Naive thymus-derived CD4-positive, alpha-beta T cell (primary cell): ENCODE results near the gene SHISA5. TPM values are rescaled to one million over a fixed set of nuclear protein-coding genes. Genes with fewer than 3 reads are reported as not detected.

Experiments used
- ATAC-seq: fragments of 150-1000 bp; cut with Tn5 transposase; 2 replicates; pipeline ENCODE4 v1.10.0; 2021; ENCODE audit warnings: mild to moderate bottlenecking, moderate library complexity
- CTCF ChIA-PET: fragments of 350-600 bp; sonication (Branson Sonifier 250); formaldehyde crosslinking; loops from one replicate; lab custom pipeline; 2021; ENCODE audit warnings: antibody characterized with exemption; lab: Charles Lee
- POLR2A ChIA-PET: fragments of 350-600 bp; sonication (Branson Sonifier 250); formaldehyde crosslinking; loops from one replicate; lab custom pipeline; 2021; ENCODE audit warnings: antibody characterized with exemption, inconsistent platforms; lab: Charles Lee
- DNase-seq, 9 donors: peaks; one replicate each; pipeline versions ENCODE4 v3.0.0 to v3.0.0-alpha.2; 2020 to 2022; ENCODE audit warnings: mixed read lengths in 1 of 9
- H3K27ac ChIP-seq: one replicate; pipeline ENCODE4 v1.7.0; 2013; ENCODE audit warnings: mild to moderate bottlenecking, low read depth, low read length, moderate library complexity
- H3K27me3 ChIP-seq, 2 donors: one replicate each; pipeline ENCODE4 v1.7.0; 2013; ENCODE audit warnings: low read length in 2 of 2, mild to moderate bottlenecking in 2 of 2, moderate library complexity in 2 of 2; ENCODE audit not compliant: control insufficient read depth in 2 of 2, insufficient read depth in 2 of 2
- H3K36me3 ChIP-seq, 3 experiments: 1 replicate in 2 of 3; 2 replicates in 1 of 3; pipeline ENCODE4 v1.7.0; 2013; ENCODE audit warnings: low read length in 3 of 3, mild to moderate bottlenecking in 3 of 3, moderate library complexity in 1 of 3; ENCODE audit not compliant: insufficient read depth in 3 of 3, control insufficient read depth in 2 of 3
- H3K4me1 ChIP-seq, 2 donors: one replicate each; pipeline ENCODE4 v1.7.0; 2013; ENCODE audit warnings: low read length in 2 of 2, mild to moderate bottlenecking in 2 of 2, moderate library complexity in 1 of 2; ENCODE audit not compliant: control insufficient read depth in 2 of 2, insufficient read depth in 2 of 2
- H3K4me3 ChIP-seq: 2 replicates; pipeline ENCODE4 v1.7.0; 2013; ENCODE audit warnings: mild to moderate bottlenecking, low read length
- H3K9me3 ChIP-seq, 3 experiments: 1 replicate in 2 of 3; 2 replicates in 1 of 3; pipeline ENCODE4 v1.7.0; 2013; ENCODE audit warnings: low read length in 3 of 3; ENCODE audit not compliant: control insufficient read depth in 2 of 3
- H3K27ac Mint-ChIP-seq, 9 donors: one replicate each; pipeline ENCODE4 v1.8.0; 2020 to 2022; ENCODE audit warnings: mixed read lengths in 9 of 9, mild to moderate bottlenecking in 8 of 9, moderate library complexity in 5 of 9, inconsistent platforms in 2 of 9
- H3K27me3 Mint-ChIP-seq, 5 donors: one replicate each; pipeline ENCODE4 v1.8.0; 2021 to 2022; ENCODE audit warnings: mixed read lengths in 5 of 5, mild to moderate bottlenecking in 1 of 5
- H3K36me3 Mint-ChIP-seq, 5 donors: one replicate each; pipeline ENCODE4 v1.8.0; 2020 to 2022; ENCODE audit warnings: mixed read lengths in 5 of 5, mild to moderate bottlenecking in 3 of 5, inconsistent platforms in 1 of 5
- H3K4me1 Mint-ChIP-seq, 7 donors: one replicate each; pipeline ENCODE4 v1.8.0; 2020 to 2022; ENCODE audit warnings: mixed read lengths in 7 of 7, mild to moderate bottlenecking in 3 of 7, inconsistent platforms in 1 of 7
- H3K4me3 Mint-ChIP-seq, 10 donors: one replicate each; pipeline ENCODE4 v1.8.0; 2020 to 2022; ENCODE audit warnings: mild to moderate bottlenecking in 10 of 10, mixed read lengths in 10 of 10, moderate library complexity in 6 of 10, inconsistent platforms in 2 of 10
- H3K9me3 Mint-ChIP-seq, 11 donors: one replicate each; pipeline ENCODE4 v1.8.0; 2020 to 2022; ENCODE audit warnings: mixed read lengths in 11 of 11, mild to moderate bottlenecking in 4 of 11, inconsistent platforms in 1 of 11, moderate library complexity in 1 of 11
- intact Hi-C, 2 donors: fragments of 100-400 bp; cut with micrococcal nuclease; formaldehyde crosslinking; loops; one replicate each; pipeline ENCODE4 v1.15.1; 2023
- polyA plus RNA-seq, 2 donors: library from polyadenylated mRNA; unstranded; fragments of 300-500 nt; fragmentation: Illumina TruSeq; gene quantifications; one replicate each; pipeline ENCODE4 v1.2.3, GENCODE V29; 2021
- total RNA-seq, 6 experiments: library from RNA in 5 of 6; stranded (reverse) in 5 of 6; gene quantifications; 1 replicate in 5 of 6; 2 replicates in 1 of 6; pipeline ENCODE4 v1.2.3 and lab custom pipeline; 2021 to 2026

SHISA5 gene
- total and polyA plus RNA-seq, 7 experiments from 2014 or later = 147 to 383 (median 191) TPM

- Mint-ChIP-seq H3K9me3 (no peaks in the 10 kb centered on the region), H3K27ac (peak overlapping the region; percentile 33 to 90 (median 75)), H3K4me1 (peaks cover 34 to 64% (median 54%) of the 10 kb centered on the region in 7 donors), H3K4me3 (peak overlapping the region; percentile 15 to 87 (median 82)), H3K27me3 (no peaks in the 10 kb centered on the region), H3K36me3 (peaks cover 0 to 26% (median 13%) of the 10 kb centered on the region in 5 donors)
- CTCF ChIA-PET = interaction anchor here (1.4 kb wide), 1 partner anchor 101 kb away, joined by 5 read pairs; no protein-coding TSS in a partner anchor
- H3K9me3 ChIP-seq = no peaks in the 10 kb centered on the region
- H3K36me3 ChIP-seq = peaks cover 0 to 7% (median 0%) of the 10 kb centered on the region in 3 experiments
- DNase-seq (no peak), ATAC-seq (no peak)
- intact Hi-C loops = no loop called here
- no peak overlapping the region for H3K4me3 ChIP-seq
- POLR2A ChIA-PET = interaction anchor here (1.1 kb wide), 1 partner anchor 13 kb away, joined by 4 read pairs; no protein-coding TSS in a partner anchor
- peak overlapping the region; percentile 5 for H3K27ac ChIP-seq
- no peaks in the 10 kb centered on the region for H3K27me3 ChIP-seq
- H3K4me1 ChIP-seq = peaks cover 20 to 31% of the 10 kb centered on the region in 2 donors
These were observed 1.9 kb downstream of the SHISA5 start for GRCh38 chr3:48502121-48502520.

GRCh38 chr3:48501196-48501595 is 2.8 kb downstream of the SHISA5 start:
- Histone ChIP-seq H3K27ac (no peak overlapping the region), H3K4me3 (no peak overlapping the region), H3K9me3 (no peaks in the 10 kb centered on the region), H3K36me3 (peaks cover 0 to 7% (median 0%) of the 10 kb centered on the region in 3 experiments), H3K4me1 (peaks cover 18 to 25% of the 10 kb centered on the region in 2 donors), H3K27me3 (no peaks in the 10 kb centered on the region)
- Mint-ChIP-seq H3K27ac (peak overlapping the region in 7 of 9 donors; percentile 13 to 90 (median 47)), H3K4me1 (peaks cover 24 to 55% (median 46%) of the 10 kb centered on the region in 7 donors), H3K9me3 (no peaks in the 10 kb centered on the region), H3K27me3 (no peaks in the 10 kb centered on the region), H3K36me3 (peaks cover 0 to 26% (median 13%) of the 10 kb centered on the region in 5 donors), H3K4me3 (peak overlapping the region in 1 of 10 donors; percentile 52)
- CTCF ChIA-PET = interaction anchor here (1.4 kb wide), 1 partner anchor 100 kb away, joined by 5 read pairs; no protein-coding TSS in a partner anchor
- POLR2A ChIA-PET = interaction anchor here (1.1 kb wide), 1 partner anchor 12 kb away, joined by 4 read pairs; no protein-coding TSS in a partner anchor
- intact Hi-C loops = no loop called here
- ATAC-seq = no peak
- DNase-seq = no peak

- Histone ChIP-seq H3K4me1 (peaks cover 18 to 25% of the 10 kb centered on the region in 2 donors), H3K9me3 (no peaks in the 10 kb centered on the region), H3K27me3 (no peaks in the 10 kb centered on the region), H3K27ac (no peak overlapping the region), H3K4me3 (no peak overlapping the region), H3K36me3 (peaks cover 0 to 7% (median 0%) of the 10 kb centered on the region in 3 experiments)
- H3K27ac Mint-ChIP-seq = peak overlapping the region in 6 of 9 donors; percentile 4 to 42 (median 28)
- intact Hi-C loops = no loop called here
- no peak overlapping the region for H3K4me3 Mint-ChIP-seq
- H3K36me3 Mint-ChIP-seq = peaks cover 0 to 26% (median 13%) of the 10 kb centered on the region in 5 donors
- ChIA-PET POLR2A (no interaction called here), CTCF (interaction anchor here (1.4 kb wide), 1 partner anchor 100 kb away, joined by 5 read pairs; no protein-coding TSS in a partner anchor)
- peaks cover 21 to 50% (median 43%) of the 10 kb centered on the region in 7 donors for H3K4me1 Mint-ChIP-seq
- no peaks in the 10 kb centered on the region for H3K27me3 Mint-ChIP-seq
- DNase-seq (no peak), ATAC-seq (no peak)
- no peaks in the 10 kb centered on the region for H3K9me3 Mint-ChIP-seq
These were observed 3.3 kb downstream of the SHISA5 start for GRCh38 chr3:48500656-48501055.

GRCh38 chr3:48493203-48493501 is 10.8 kb downstream of the SHISA5 start:
- H3K36me3 ChIP-seq = peaks cover 0 to 8% (median 0%) of the 10 kb centered on the region in 3 experiments
- no peak for DNase-seq
- Mint-ChIP-seq H3K4me1 (peaks cover 0 to 4% (median 1%) of the 10 kb centered on the region in 7 donors), H3K36me3 (peaks cover 0 to 28% (median 10%) of the 10 kb centered on the region in 5 donors), H3K27me3 (no peaks in the 10 kb centered on the region), H3K9me3 (no peaks in the 10 kb centered on the region), H3K4me3 (no peak overlapping the region), H3K27ac (no peak overlapping the region)
- H3K4me1 ChIP-seq = no peaks in the 10 kb centered on the region
- H3K9me3 ChIP-seq = no peaks in the 10 kb centered on the region
- intact Hi-C loops = no loop called here
- H3K27me3 ChIP-seq = no peaks in the 10 kb centered on the region
- no peak overlapping the region for H3K27ac ChIP-seq
- no peak overlapping the region for H3K4me3 ChIP-seq
- no peak for ATAC-seq
- CTCF ChIA-PET = no interaction called here
- POLR2A ChIA-PET = no interaction called here

GRCh38 chr3:48492461-48493202 is 11.3 kb downstream of the SHISA5 start:
- Histone ChIP-seq H3K4me3 (no peak overlapping the region), H3K36me3 (peaks cover 0 to 4% (median 0%) of the 10 kb centered on the region in 3 experiments), H3K9me3 (no peaks in the 10 kb centered on the region), H3K4me1 (no peaks in the 10 kb centered on the region), H3K27ac (no peak overlapping the region), H3K27me3 (no peaks in the 10 kb centered on the region)
- POLR2A ChIA-PET = interaction anchor here (1.9 kb wide), 1 partner anchor 20 kb away, joined by 5 read pairs; no protein-coding TSS in a partner anchor
- no peak overlapping the region for H3K4me3 Mint-ChIP-seq
- no peaks in the 10 kb centered on the region for H3K27me3 Mint-ChIP-seq
- peaks cover 0 to 4% (median 0%) of the 10 kb centered on the region in 7 donors for H3K4me1 Mint-ChIP-seq
- no peak for DNase-seq
- intact Hi-C loops = no loop called here
- H3K9me3 Mint-ChIP-seq = no peaks in the 10 kb centered on the region
- CTCF ChIA-PET = interaction anchor here (0.6 kb wide), 1 partner anchor 57 kb away, joined by 4 read pairs; no protein-coding TSS in a partner anchor
- peaks cover 0 to 22% (median 5%) of the 10 kb centered on the region in 5 donors for H3K36me3 Mint-ChIP-seq
- no peak overlapping the region for H3K27ac Mint-ChIP-seq
- ATAC-seq = peak; percentile 49

- CTCF ChIA-PET = no interaction called here
- Mint-ChIP-seq H3K4me3 (no peak overlapping the region), H3K27me3 (no peaks in the 10 kb centered on the region), H3K9me3 (no peaks in the 10 kb centered on the region), H3K27ac (no peak overlapping the region), H3K4me1 (peaks cover 0 to 3% (median 1%) of the 10 kb centered on the region in 7 donors), H3K36me3 (peaks cover 0 to 10% (median 0%) of the 10 kb centered on the region in 5 donors)
- Histone ChIP-seq H3K9me3 (no peaks in the 10 kb centered on the region), H3K36me3 (no peaks in the 10 kb centered on the region), H3K4me1 (no peaks in the 10 kb centered on the region), H3K27me3 (no peaks in the 10 kb centered on the region), H3K27ac (no peak overlapping the region), H3K4me3 (no peak overlapping the region)
- ATAC-seq (no peak), DNase-seq (no peak)
- intact Hi-C loops = no loop called here
- POLR2A ChIA-PET = no interaction called here
These were observed 17.0 kb downstream of the SHISA5 start for GRCh38 chr3:48486952-48487351.
